Rectal smooth muscle tissue (tissue), 1 donor: ENCODE results near the gene ADAMTSL3.
"Not testable (repeated sequence)": the region's sequence is repeated elsewhere in the genome, so short reads cannot be mapped to it uniquely, and the experiment has no call there.

Source experiments
- H3K27ac ChIP-seq: one replicate; pipeline ENCODE4 v1.7.0; 2013; ENCODE audit warnings: low read depth, low read length, inconsistent platforms
- H3K27me3 ChIP-seq: one replicate; pipeline ENCODE4 v1.7.0; 2013; ENCODE audit warnings: low read length; ENCODE audit not compliant: control insufficient read depth, insufficient read depth
- H3K36me3 ChIP-seq: one replicate; pipeline ENCODE4 v1.7.0; 2013; ENCODE audit warnings: low read length; ENCODE audit not compliant: control insufficient read depth, insufficient read depth
- H3K4me1 ChIP-seq: one replicate; pipeline ENCODE4 v1.7.0; 2013; ENCODE audit warnings: low read length; ENCODE audit not compliant: control insufficient read depth, insufficient read depth
- H3K4me3 ChIP-seq: one replicate; pipeline ENCODE4 v1.7.0; 2013; ENCODE audit warnings: low read length
- H3K9ac ChIP-seq: one replicate; pipeline ENCODE4 v1.7.0; 2013; ENCODE audit warnings: low read length

The ADAMTSL3 gene

GRCh38 chr15:83694536-83694935, 40.6 kb downstream of the ADAMTSL3 start:
- peak overlapping the region; percentile 83 for H3K27ac ChIP-seq
- H3K27me3 ChIP-seq: no peaks in the 10 kb centered on the region
- no peak overlapping the region for H3K9ac ChIP-seq
- no peak overlapping the region for H3K4me3 ChIP-seq
- no peaks in the 10 kb centered on the region for H3K36me3 ChIP-seq
- H3K4me1 ChIP-seq: peaks cover 46% of the 10 kb centered on the region

- Histone ChIP-seq H3K27ac (peak overlapping the region; percentile 83), H3K9ac (no peak overlapping the region), H3K4me1 (peaks cover 48% of the 10 kb centered on the region), H3K4me3 (no peak overlapping the region), H3K27me3 (no peaks in the 10 kb centered on the region), H3K36me3 (no peaks in the 10 kb centered on the region)
These were observed 41.3 kb downstream of the ADAMTSL3 start for GRCh38 chr15:83695246-83695645.

GRCh38 chr15:83695901-83696425, 42.0 kb downstream of the ADAMTSL3 start:
- H3K27ac ChIP-seq: peak overlapping the region; percentile 12
- H3K4me1 ChIP-seq: peaks cover 48% of the 10 kb centered on the region
- no peak overlapping the region for H3K9ac ChIP-seq
- H3K4me3 ChIP-seq: no peak overlapping the region
- H3K27me3 ChIP-seq: no peaks in the 10 kb centered on the region
- H3K36me3 ChIP-seq: no peaks in the 10 kb centered on the region

- Histone ChIP-seq H3K4me1 (peaks cover 48% of the 10 kb centered on the region), H3K27ac (no peak overlapping the region), H3K27me3 (no peaks in the 10 kb centered on the region), H3K36me3 (no peaks in the 10 kb centered on the region), H3K9ac (no peak overlapping the region), H3K4me3 (no peak overlapping the region)
These were observed 43.8 kb downstream of the ADAMTSL3 start for GRCh38 chr15:83697716-83698115.

- Histone ChIP-seq H3K4me3 (no peak overlapping the region), H3K4me1 (peaks cover 44% of the 10 kb centered on the region), H3K9ac (no peak overlapping the region), H3K36me3 (no peaks in the 10 kb centered on the region), H3K27ac (no peak overlapping the region), H3K27me3 (no peaks in the 10 kb centered on the region)
These were observed 44.4 kb downstream of the ADAMTSL3 start for GRCh38 chr15:83698294-83698693.

GRCh38 chr15:83699028-83699427, 45.1 kb downstream of the ADAMTSL3 start:
- H3K36me3 ChIP-seq: no peaks in the 10 kb centered on the region
- H3K4me3 ChIP-seq: no peak overlapping the region
- H3K4me1 ChIP-seq: peaks cover 37% of the 10 kb centered on the region
- H3K27me3 ChIP-seq: no peaks in the 10 kb centered on the region
- H3K27ac ChIP-seq: no peak overlapping the region
- H3K9ac ChIP-seq: no peak overlapping the region

GRCh38 chr15:83700082-83700481, 46.2 kb downstream of the ADAMTSL3 start:
- no peaks in the 10 kb centered on the region for H3K27me3 ChIP-seq
- H3K27ac ChIP-seq: no peak overlapping the region
- peaks cover 26% of the 10 kb centered on the region for H3K4me1 ChIP-seq
- H3K9ac ChIP-seq: no peak overlapping the region
- no peak overlapping the region for H3K4me3 ChIP-seq
- no peaks in the 10 kb centered on the region for H3K36me3 ChIP-seq

- H3K9ac ChIP-seq, H3K27ac ChIP-seq, H3K4me3 ChIP-seq, H3K36me3 ChIP-seq, H3K27me3 ChIP-seq: not testable (repeated sequence)
- peaks cover 12% of the 10 kb centered on the region for H3K4me1 ChIP-seq
These were observed 48.4 kb downstream of the ADAMTSL3 start for GRCh38 chr15:83702314-83702713.

GRCh38 chr15:83708328-83708727, 54.4 kb downstream of the ADAMTSL3 start:
- H3K4me1 ChIP-seq: peaks cover 2% of the 10 kb centered on the region
- no peaks in the 10 kb centered on the region for H3K36me3 ChIP-seq
- H3K9ac ChIP-seq: no peak overlapping the region
- H3K27ac ChIP-seq: no peak overlapping the region
- H3K27me3 ChIP-seq: no peaks in the 10 kb centered on the region
- no peak overlapping the region for H3K4me3 ChIP-seq

- Histone ChIP-seq H3K36me3 (peaks cover 3% of the 10 kb centered on the region), H3K27me3 (no peaks in the 10 kb centered on the region), H3K4me1 (peaks cover 2% of the 10 kb centered on the region), H3K27ac (no peak overlapping the region), H3K4me3 (no peak overlapping the region), H3K9ac (no peak overlapping the region)
These were observed 55.3 kb downstream of the ADAMTSL3 start for GRCh38 chr15:83709241-83709640.

- Histone ChIP-seq H3K4me1 (peaks cover 2% of the 10 kb centered on the region), H3K36me3 (peaks cover 3% of the 10 kb centered on the region)
These were observed 55.9 kb downstream of the ADAMTSL3 start for GRCh38 chr15:83709811-83710210.

GRCh38 chr15:83710452-83710851, 56.5 kb downstream of the ADAMTSL3 start:
- Histone ChIP-seq H3K4me1 (peaks cover 2% of the 10 kb centered on the region), H3K4me3 (no peak overlapping the region), H3K27ac (no peak overlapping the region)

More at GRCh38 chr15:83709811-83710210, 55.9 kb downstream of the ADAMTSL3 start:
- Histone ChIP-seq H3K27me3 (no peaks in the 10 kb centered on the region), H3K27ac (no peak overlapping the region), H3K4me3 (no peak overlapping the region), H3K9ac (no peak overlapping the region)

GRCh38 chr15:83711236-83711635, 57.3 kb downstream of the ADAMTSL3 start:
- H3K4me3 ChIP-seq: no peak overlapping the region
- no peaks in the 10 kb centered on the region for H3K27me3 ChIP-seq
- no peak overlapping the region for H3K9ac ChIP-seq
- peaks cover 3% of the 10 kb centered on the region for H3K36me3 ChIP-seq
- H3K4me1 ChIP-seq: peaks cover 2% of the 10 kb centered on the region
- no peak overlapping the region for H3K27ac ChIP-seq

More at GRCh38 chr15:83710452-83710851, 56.5 kb downstream of the ADAMTSL3 start:
- Histone ChIP-seq H3K36me3 (peaks cover 3% of the 10 kb centered on the region), H3K9ac (no peak overlapping the region), H3K27me3 (no peaks in the 10 kb centered on the region)
